Endodermal cell (in vitro differentiated cells): ENCODE measurements around the gene ZNF511. TPM values are rescaled to one million over a fixed set of nuclear protein-coding genes. Genes with fewer than 3 reads are reported as not detected.

Experiments used
- DNase-seq: peaks from one replicate; pipeline ENCODE4 v3.0.0-alpha.2; 2017
- H3K27ac ChIP-seq: 2 replicates; pipeline ENCODE4 v1.5.1; 2013; ENCODE audit warnings: mild to moderate bottlenecking, low read depth, low read length, moderate library complexity
- H3K27me3 ChIP-seq: 2 replicates; pipeline ENCODE4 v1.6.1; 2013; ENCODE audit warnings: mild to moderate bottlenecking, low read length, moderate library complexity; ENCODE audit not compliant: insufficient read depth, control insufficient read depth, poor library complexity, severe bottlenecking
- H3K36me3 ChIP-seq: 2 replicates; pipeline ENCODE4 v1.7.0; 2013; ENCODE audit warnings: mild to moderate bottlenecking, low read length, moderate library complexity; ENCODE audit not compliant: control insufficient read depth, insufficient read depth
- H3K4me1 ChIP-seq: one replicate; pipeline ENCODE4 v1.7.0; 2013; ENCODE audit warnings: low read length; ENCODE audit not compliant: control insufficient read depth, insufficient read depth
- H3K4me3 ChIP-seq: 2 replicates; pipeline ENCODE4 v1.5.1; 2013; ENCODE audit warnings: mild to moderate bottlenecking, low read length, moderate library complexity
- H3K9ac ChIP-seq: 2 replicates; pipeline ENCODE4 v1.6.1; 2013; ENCODE audit warnings: mild to moderate bottlenecking, low read length, moderate library complexity; ENCODE audit not compliant: poor library complexity, severe bottlenecking; ENCODE audit errors: extremely low read depth
- H3K9me3 ChIP-seq: 2 replicates; pipeline ENCODE4 v1.6.1; 2013; ENCODE audit warnings: mild to moderate bottlenecking, low read length, moderate library complexity; ENCODE audit not compliant: control insufficient read depth
- H3K27ac Mint-ChIP-seq: 2 replicates; pipeline ENCODE4 v1.8.0; 2020; ENCODE audit warnings: mixed read lengths
- H3K27me3 Mint-ChIP-seq: 2 replicates; pipeline ENCODE4 v1.8.0; 2021; ENCODE audit warnings: mild to moderate bottlenecking, mixed read lengths; ENCODE audit not compliant: insufficient read depth
- H3K36me3 Mint-ChIP-seq: 2 replicates; pipeline ENCODE4 v1.8.0; 2020; ENCODE audit warnings: low read depth, mixed read lengths
- H3K4me1 Mint-ChIP-seq: 2 replicates; pipeline ENCODE4 v1.8.0; 2020; ENCODE audit warnings: mixed read lengths
- H3K4me3 Mint-ChIP-seq: 2 replicates; pipeline ENCODE4 v1.8.0; 2020; ENCODE audit warnings: mild to moderate bottlenecking, moderate library complexity, mixed read lengths
- H3K9me3 Mint-ChIP-seq: 2 replicates; pipeline ENCODE4 v1.8.0; 2020; ENCODE audit warnings: mild to moderate bottlenecking, mixed read lengths
- CTCF ChIP-seq: fragments of 200-600 bp; sonication (generic); conservative IDR thresholded peaks from 2 replicates; pipeline ENCODE4 v1.5.0; 2021; ENCODE audit warnings: antibody characterized with exemption, mild to moderate bottlenecking
- WGBS, 2 experiments: methylation state at CpG; one replicate each; pipeline versions ENCODE4 v1.1.5 to v1.1.7; 2013; ENCODE audit warnings: missing lambda C conversion rate in 2 of 2, mixed read lengths in 1 of 2; ENCODE audit not compliant: insufficient coverage in 1 of 2, insufficient read length in 1 of 2; 5-methylcytosine and 5-hydroxymethylcytosine counted together
- total RNA-seq, 2 donors: library from RNA; stranded (reverse); fragmentation: NEBNext Ultra II Directional in 1 of 2; extraction: Animal tissue kit (Norgen Biotek cat#: 25700) in 1 of 2; gene quantifications; 2 replicates in 1 of 2; 3 replicates in 1 of 2; pipeline ENCODE4 v1.2.1, GENCODE V29; 2021

ZNF511 gene
- total RNA-seq, 2 donors from 2014 or later = 48.1 to 57.6 TPM

DNA sequence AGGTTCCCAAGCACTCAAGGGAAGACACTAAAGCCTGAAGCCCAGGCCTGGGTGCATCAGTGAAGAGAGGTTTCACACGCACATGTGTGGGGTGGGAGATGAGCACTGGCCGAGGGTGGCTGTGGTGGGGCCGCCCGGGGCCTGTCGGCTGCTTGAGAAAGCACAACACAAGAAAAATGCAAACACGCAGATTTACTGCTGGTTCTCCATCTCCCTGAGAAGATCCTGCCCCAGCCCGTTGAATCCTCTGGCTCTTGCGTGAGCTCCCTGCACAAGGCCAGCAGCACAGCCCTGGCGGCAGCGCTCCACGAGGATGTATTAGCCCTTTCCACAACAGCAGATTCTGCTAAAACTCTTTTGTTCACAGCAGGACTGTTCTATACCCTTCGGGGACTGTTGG lies 6.2 kb downstream of the ZNF511 start:
- Histone ChIP-seq H3K27me3 (no peaks in the 10 kb centered on the region), H3K9me3 (peaks cover 11% of the 10 kb centered on the region), H3K27ac (no peak overlapping the region), H3K9ac (no peak overlapping the region), H3K4me1 (no peaks in the 10 kb centered on the region), H3K36me3 (peaks cover 17% of the 10 kb centered on the region), H3K4me3 (no peak overlapping the region)
- Mint-ChIP-seq H3K27ac (no peak overlapping the region), H3K36me3 (peaks cover 21% of the 10 kb centered on the region), H3K4me1 (no peaks in the 10 kb centered on the region), H3K9me3 (peaks cover 9% of the 10 kb centered on the region), H3K4me3 (no peak overlapping the region), H3K27me3 (peaks cover 14% of the 10 kb centered on the region)
- TF ChIP-seq CTCF = no peak
- DNase-seq = no peak
- WGBS, 2 experiments = 94 to 97% methylated on average over 11 to 12 of the region's 12 CpGs

GRCh38 chr10:133315847-133316246 lies 7.1 kb downstream of the ZNF511 start:
- Histone ChIP-seq H3K27ac (no peak overlapping the region), H3K9ac (no peak overlapping the region), H3K9me3 (peaks cover 20% of the 10 kb centered on the region), H3K4me1 (no peaks in the 10 kb centered on the region), H3K4me3 (no peak overlapping the region), H3K36me3 (peaks cover 8% of the 10 kb centered on the region), H3K27me3 (no peaks in the 10 kb centered on the region)
- Mint-ChIP-seq H3K36me3 (peaks cover 16% of the 10 kb centered on the region), H3K9me3 (peaks cover 16% of the 10 kb centered on the region), H3K4me1 (no peaks in the 10 kb centered on the region), H3K27me3 (peaks cover 17% of the 10 kb centered on the region), H3K4me3 (no peak overlapping the region), H3K27ac (no peak overlapping the region)
- DNase-seq = peak; percentile 39
- TF ChIP-seq CTCF = no peak
- 93 to 94% methylated on average over 5 of the region's 5 CpGs for WGBS, 2 experiments

DNA sequence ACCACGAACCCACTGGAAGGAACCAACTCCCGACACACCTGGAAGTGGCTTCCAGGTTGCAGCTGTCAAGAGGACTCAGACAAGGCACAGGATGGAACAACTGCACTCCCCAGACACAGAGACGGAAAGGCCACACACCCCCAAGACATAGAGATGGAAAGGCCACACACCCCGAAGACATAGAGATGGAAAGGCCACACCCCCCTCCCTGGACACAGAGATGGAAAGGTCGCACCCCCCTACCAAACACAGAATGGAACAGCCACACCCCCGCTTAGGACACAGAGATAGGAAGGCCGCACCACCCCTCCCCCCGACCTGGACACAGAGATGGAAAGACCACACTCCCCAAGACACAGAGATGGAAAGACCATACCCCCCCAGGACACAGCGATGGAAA lies 7.6 kb downstream of the ZNF511 start:
- Histone ChIP-seq H3K9ac (no peak overlapping the region), H3K36me3 (peaks cover 4% of the 10 kb centered on the region), H3K27me3 (no peaks in the 10 kb centered on the region), H3K9me3 (peaks cover 24% of the 10 kb centered on the region), H3K4me3 (no peak overlapping the region), H3K4me1 (no peaks in the 10 kb centered on the region), H3K27ac (no peak overlapping the region)
- H3K27me3 Mint-ChIP-seq = peaks cover 17% of the 10 kb centered on the region
- H3K36me3 Mint-ChIP-seq = peaks cover 13% of the 10 kb centered on the region
- no peak for TF ChIP-seq CTCF
- no peak overlapping the region for H3K27ac Mint-ChIP-seq
- DNase-seq = no peak
- H3K4me3 Mint-ChIP-seq = no peak overlapping the region
- 85 to 95% methylated on average over 4 to 6 of the region's 9 CpGs for WGBS, 2 experiments
- H3K9me3 Mint-ChIP-seq = peaks cover 16% of the 10 kb centered on the region
- H3K4me1 Mint-ChIP-seq = no peaks in the 10 kb centered on the region
